Measurements from ENCODE around the gene TAF4. TPM values are rescaled to one million over a fixed set of nuclear protein-coding genes. Genes with fewer than 3 reads are reported as not detected.
A peak's percentile ranks its signal among the peaks of the same experiment; 100 is the strongest.

The TAF4 gene
- total RNA-seq, 1 donor from 2014 or later: 28.1 TPM

DNA sequence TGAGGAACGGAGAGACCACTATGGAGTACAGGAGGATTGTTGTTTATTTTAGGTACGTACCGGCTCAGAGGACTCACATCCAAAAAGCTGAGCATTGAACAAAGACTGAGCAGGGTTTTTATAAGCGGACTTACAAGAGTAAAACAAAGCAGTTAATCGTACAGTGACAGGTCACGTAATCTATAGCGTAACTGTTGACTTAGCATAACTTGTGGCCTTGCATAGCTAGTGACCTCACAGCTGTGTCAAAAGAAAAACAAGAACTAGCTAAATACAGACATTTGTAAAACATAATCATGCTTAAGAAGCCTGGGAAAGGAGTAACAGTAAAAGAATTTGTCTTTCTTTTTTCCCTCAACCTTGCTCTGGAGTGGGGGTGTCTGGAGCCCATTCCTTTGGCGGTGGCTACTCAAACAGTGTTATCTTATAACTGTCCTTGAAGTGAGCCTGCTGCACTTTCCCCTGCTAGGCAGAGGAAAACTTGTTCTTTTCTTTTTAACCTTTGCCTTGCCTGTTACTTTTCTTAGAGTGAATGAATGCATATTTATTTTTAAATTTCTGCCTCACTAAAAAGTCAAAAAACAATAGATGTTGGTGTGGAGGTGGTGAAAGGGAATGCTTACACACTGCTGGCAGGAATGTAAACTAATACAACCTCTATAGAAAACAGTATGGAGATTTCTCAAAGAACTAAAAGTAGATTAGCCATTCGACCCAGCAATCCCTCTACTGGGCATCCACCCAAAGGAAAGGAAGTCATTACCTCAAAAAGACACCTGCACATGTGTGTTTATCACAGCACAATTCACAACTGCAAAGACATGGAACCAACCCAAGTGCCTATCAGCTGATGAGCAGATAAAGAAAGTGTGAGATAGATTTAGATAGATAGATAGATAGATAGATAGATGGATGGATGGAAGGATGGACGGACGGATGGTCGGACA is 109.0 kb downstream of the TAF4 start:
- peak in 1 of 2 experiments; percentile 6 for DNase-seq (ENCODE audit: low spot score in 2 of 2, unreplicated experiment in 2 of 2)
- Mint-ChIP-seq H3K27me3 (ENCODE audit: low read depth) (peaks cover 11% of the 10 kb centered on the region), H3K27ac (no peak overlapping the region), H3K4me3 (no peak overlapping the region), H3K9me3 (peaks cover 4% of the 10 kb centered on the region), H3K36me3 (no peaks in the 10 kb centered on the region), H3K4me1 (no peaks in the 10 kb centered on the region)
- TF ChIP-seq, protein P1, sequence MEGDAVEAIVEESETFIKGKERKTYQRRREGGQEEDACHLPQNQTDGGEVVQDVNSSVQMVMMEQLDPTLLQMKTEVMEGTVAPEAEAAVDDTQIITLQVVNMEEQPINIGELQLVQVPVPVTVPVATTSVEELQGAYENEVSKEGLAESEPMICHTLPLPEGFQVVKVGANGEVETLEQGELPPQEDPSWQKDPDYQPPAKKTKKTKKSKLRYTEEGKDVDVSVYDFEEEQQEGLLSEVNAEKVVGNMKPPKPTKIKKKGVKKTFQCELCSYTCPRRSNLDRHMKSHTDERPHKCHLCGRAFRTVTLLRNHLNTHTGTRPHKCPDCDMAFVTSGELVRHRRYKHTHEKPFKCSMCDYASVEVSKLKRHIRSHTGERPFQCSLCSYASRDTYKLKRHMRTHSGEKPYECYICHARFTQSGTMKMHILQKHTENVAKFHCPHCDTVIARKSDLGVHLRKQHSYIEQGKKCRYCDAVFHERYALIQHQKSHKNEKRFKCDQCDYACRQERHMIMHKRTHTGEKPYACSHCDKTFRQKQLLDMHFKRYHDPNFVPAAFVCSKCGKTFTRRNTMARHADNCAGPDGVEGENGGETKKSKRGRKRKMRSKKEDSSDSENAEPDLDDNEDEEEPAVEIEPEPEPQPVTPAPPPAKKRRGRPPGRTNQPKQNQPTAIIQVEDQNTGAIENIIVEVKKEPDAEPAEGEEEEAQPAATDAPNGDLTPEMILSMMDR (IDR thresholded peaks at IDR 0.05; ENCODE audit: unreplicated experiment): no peak

DNA sequence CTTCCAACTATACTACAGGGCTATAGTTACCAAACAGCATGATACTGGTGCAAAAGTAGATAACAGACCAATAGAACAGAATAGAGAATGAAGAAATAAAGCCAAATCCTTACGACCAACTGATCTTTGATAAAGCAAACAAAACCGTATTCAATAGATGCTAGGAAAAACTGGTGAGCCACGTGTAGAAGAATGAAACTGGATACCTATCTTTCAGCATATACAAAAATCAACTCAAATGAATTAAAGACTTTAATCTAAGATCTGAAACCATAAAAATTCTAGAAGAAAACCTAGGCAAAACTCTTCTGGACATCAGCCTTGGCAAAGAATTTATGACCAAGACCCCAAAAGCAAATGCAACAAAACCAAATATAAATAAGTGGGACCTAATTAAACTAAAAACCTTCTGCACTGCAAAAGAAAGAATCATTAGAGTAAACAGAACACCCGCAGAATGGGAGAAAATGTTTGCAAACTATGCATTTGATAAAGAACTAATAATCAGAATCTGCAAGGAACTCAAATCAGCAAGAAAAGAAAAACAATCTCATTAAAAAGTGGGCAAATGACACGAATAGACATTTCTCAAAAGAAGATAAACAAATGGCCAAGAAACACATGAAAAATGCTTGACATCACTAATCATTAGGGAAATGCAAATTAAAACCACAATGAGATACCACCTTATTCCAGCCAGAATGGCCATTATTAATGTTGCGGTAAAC is 109.8 kb downstream of the TAF4 start:
- no peak overlapping the region for H3K4me3 Mint-ChIP-seq
- no peak for DNase-seq (ENCODE audit: low spot score in 2 of 2, unreplicated experiment in 2 of 2)
- no peaks in the 10 kb centered on the region for H3K9me3 Mint-ChIP-seq
- peaks cover 11% of the 10 kb centered on the region for H3K27me3 Mint-ChIP-seq (ENCODE audit: low read depth)
- no peaks in the 10 kb centered on the region for H3K4me1 Mint-ChIP-seq
- H3K27ac Mint-ChIP-seq: no peak overlapping the region
- TF ChIP-seq, protein P1 (IDR thresholded peaks at IDR 0.05; ENCODE audit: unreplicated experiment): no peak
- no peaks in the 10 kb centered on the region for H3K36me3 Mint-ChIP-seq

DNA sequence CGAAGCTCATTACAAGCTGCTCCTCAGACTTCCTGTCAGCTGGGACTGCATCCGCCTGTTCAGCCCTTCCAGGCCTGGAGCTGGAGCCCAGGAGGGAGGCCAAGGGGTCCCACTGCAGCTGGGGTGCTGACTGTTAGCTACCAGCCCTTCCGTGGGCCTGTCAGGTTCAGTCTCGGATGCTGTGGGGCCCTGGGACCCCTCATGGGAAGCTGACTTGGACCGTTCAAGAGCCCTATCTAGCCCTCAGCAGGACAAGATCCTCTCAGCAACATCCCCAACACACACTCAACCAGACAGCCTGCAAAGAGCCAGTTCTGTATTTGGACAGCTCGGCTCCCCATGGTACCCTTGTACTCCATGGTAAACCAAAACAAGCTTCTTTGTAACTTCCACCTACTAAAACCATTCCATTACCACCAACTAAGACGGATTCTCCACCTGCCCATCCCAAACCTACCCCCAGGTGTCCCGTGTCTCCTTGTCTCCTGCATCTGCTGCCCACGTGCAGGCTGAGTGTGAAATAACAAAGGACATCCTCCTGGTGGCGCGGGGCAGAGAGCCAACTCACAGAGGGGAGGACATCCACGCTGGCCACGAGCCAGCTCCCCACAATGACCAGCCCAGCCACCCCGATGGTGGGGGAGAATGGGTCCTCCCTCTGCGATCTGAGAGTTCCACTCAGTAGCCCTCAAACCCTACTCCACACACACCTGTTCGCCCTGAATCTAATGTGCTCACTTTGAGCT is 111.2 kb downstream of the TAF4 start:
- peak in 1 of 2 experiments; percentile 31 for DNase-seq (ENCODE audit: low spot score in 2 of 2, unreplicated experiment in 2 of 2)
- H3K27ac Mint-ChIP-seq: no peak overlapping the region
- no peaks in the 10 kb centered on the region for H3K9me3 Mint-ChIP-seq
- TF ChIP-seq, protein P1 (IDR thresholded peaks at IDR 0.05; ENCODE audit: unreplicated experiment): no peak
- H3K36me3 Mint-ChIP-seq: no peaks in the 10 kb centered on the region
- H3K27me3 Mint-ChIP-seq (ENCODE audit: low read depth): peaks cover 11% of the 10 kb centered on the region
- no peak overlapping the region for H3K4me3 Mint-ChIP-seq
- no peaks in the 10 kb centered on the region for H3K4me1 Mint-ChIP-seq

DNA sequence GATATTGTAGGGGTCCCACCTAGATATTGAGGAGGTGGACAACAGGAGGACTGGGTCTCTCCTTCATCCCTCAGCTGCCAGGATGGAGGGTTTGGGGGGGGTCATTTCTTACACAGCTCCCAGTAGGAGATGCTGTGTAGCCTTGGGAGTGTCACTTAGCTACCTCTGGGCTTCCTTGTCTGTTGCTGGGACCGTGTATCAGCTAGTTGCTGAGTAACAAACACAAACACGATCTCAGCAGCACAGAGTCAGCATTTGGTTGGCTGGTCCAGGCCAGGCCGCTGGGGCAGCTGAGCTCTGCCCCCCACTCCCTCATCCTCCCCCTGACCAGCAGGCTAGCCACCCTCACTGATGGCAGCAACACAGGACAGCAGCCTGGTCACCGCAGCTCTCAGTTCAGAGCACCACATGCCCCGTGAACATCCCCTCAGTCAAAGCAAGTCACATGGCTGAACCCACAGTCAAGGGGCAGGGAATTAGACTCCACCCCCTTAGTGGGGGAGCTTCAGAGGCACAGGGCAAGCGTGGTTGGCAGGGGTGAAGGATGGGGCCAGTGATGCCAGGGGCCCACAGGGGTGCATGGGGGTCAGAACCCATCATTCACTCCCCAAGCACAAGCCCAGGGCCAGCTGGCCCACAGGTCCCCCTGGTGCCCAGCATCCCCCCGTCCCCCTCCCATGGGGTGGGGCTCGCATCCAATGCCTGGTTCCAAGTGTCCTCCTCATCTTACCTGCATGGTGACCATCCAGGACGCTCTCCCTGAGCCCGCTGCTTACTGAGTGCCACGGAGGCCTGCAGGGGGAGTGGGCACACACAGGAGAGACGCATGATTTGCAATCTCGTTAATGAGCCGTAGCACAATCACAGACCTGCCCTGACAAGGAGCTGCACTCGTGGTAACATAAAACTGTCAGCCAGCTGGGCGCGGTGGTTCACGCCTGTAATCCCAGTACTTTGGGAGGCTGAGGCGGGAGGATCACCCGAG is 112.4 kb downstream of the TAF4 start:
- H3K36me3 Mint-ChIP-seq: no peaks in the 10 kb centered on the region
- DNase-seq (ENCODE audit: low spot score in 2 of 2, unreplicated experiment in 2 of 2): peak in 1 of 2 experiments; percentile 27
- peaks cover 11% of the 10 kb centered on the region for H3K27me3 Mint-ChIP-seq (ENCODE audit: low read depth)
- H3K9me3 Mint-ChIP-seq: no peaks in the 10 kb centered on the region
- H3K4me3 Mint-ChIP-seq: no peak overlapping the region
- no peaks in the 10 kb centered on the region for H3K4me1 Mint-ChIP-seq
- H3K27ac Mint-ChIP-seq: no peak overlapping the region
- TF ChIP-seq, protein P1 (IDR thresholded peaks at IDR 0.05; ENCODE audit: unreplicated experiment): no peak
